ENCODE measurements around the gene TMEM163.
"Not testable (repeated sequence)": the region's sequence is repeated elsewhere in the genome, so short reads cannot be mapped to it uniquely, and the experiment has no call there.

TMEM163 gene

GRCh38 chr2:134670955-134671354 lies 47.8 kb downstream of the TMEM163 start:
- no peak for DNase-seq
- no peak for TF ChIP-seq GATA1 (IDR thresholded peaks at IDR 0.05; ENCODE audit: low read depth, low read length)
- TF ChIP-seq POLR2A (IDR thresholded peaks at IDR 0.05; ENCODE audit: low read length), result no peak

- DNase-seq, result no peak
- TF ChIP-seq GATA1 (IDR thresholded peaks at IDR 0.05; ENCODE audit: low read depth, low read length) (no peak), POLR2A (IDR thresholded peaks at IDR 0.05; ENCODE audit: low read length) (no peak)
Observed at GRCh38 chr2:134669731-134670669, 48.8 kb downstream of the TMEM163 start.

GRCh38 chr2:134668821-134669220 lies 50.0 kb downstream of the TMEM163 start:
- no peak for DNase-seq
- TF ChIP-seq GATA1 (IDR thresholded peaks at IDR 0.05; ENCODE audit: low read depth, low read length) (no peak), POLR2A (IDR thresholded peaks at IDR 0.05; ENCODE audit: low read length) (no peak)

GRCh38 chr2:134667541-134667940 lies 51.3 kb downstream of the TMEM163 start:
- DNase-seq, result no peak
- TF ChIP-seq POLR2A (IDR thresholded peaks at IDR 0.05; ENCODE audit: low read length), result no peak
- TF ChIP-seq GATA1 (IDR thresholded peaks at IDR 0.05; ENCODE audit: low read depth, low read length), result no peak

- DNase-seq, result no peak
- TF ChIP-seq POLR2A (IDR thresholded peaks at IDR 0.05; ENCODE audit: low read length) (no peak), GATA1 (IDR thresholded peaks at IDR 0.05; ENCODE audit: low read depth, low read length) (no peak)
Observed at GRCh38 chr2:134667081-134667480, 51.7 kb downstream of the TMEM163 start.

GRCh38 chr2:134665727-134666506 lies 52.9 kb downstream of the TMEM163 start:
- DNase-seq, result no peak
- no peak for TF ChIP-seq POLR2A (IDR thresholded peaks at IDR 0.05; ENCODE audit: low read length)

GRCh38 chr2:134663451-134664450 lies 55.0 kb downstream of the TMEM163 start:
- DNase-seq, result no peak
- TF ChIP-seq GATA1 (IDR thresholded peaks at IDR 0.05; ENCODE audit: low read depth, low read length), result no peak
- TF ChIP-seq POLR2A (IDR thresholded peaks at IDR 0.05; ENCODE audit: low read length), result no peak

- TF ChIP-seq POLR2A (IDR thresholded peaks at IDR 0.05; ENCODE audit: low read length) (no peak), GATA1 (IDR thresholded peaks at IDR 0.05; ENCODE audit: low read depth, low read length) (no peak)
Observed at GRCh38 chr2:134662751-134663150, 56.0 kb downstream of the TMEM163 start.

GRCh38 chr2:134660626-134661402 lies 58.0 kb downstream of the TMEM163 start:
- no peak for DNase-seq
- TF ChIP-seq POLR2A (IDR thresholded peaks at IDR 0.05; ENCODE audit: low read length) (no peak), GATA1 (IDR thresholded peaks at IDR 0.05; ENCODE audit: low read depth, low read length) (no peak)

More at GRCh38 chr2:134662751-134663150, 56.0 kb downstream of the TMEM163 start:
- no peak for DNase-seq

- no peak for DNase-seq
- TF ChIP-seq POLR2A (IDR thresholded peaks at IDR 0.05; ENCODE audit: low read length) (no peak), GATA1 (IDR thresholded peaks at IDR 0.05; ENCODE audit: low read depth, low read length) (no peak)
Observed at GRCh38 chr2:134659724-134660123, 59.1 kb downstream of the TMEM163 start.

- TF ChIP-seq GATA1 (IDR thresholded peaks at IDR 0.05; ENCODE audit: low read depth, low read length) (no peak), POLR2A (IDR thresholded peaks at IDR 0.05; ENCODE audit: low read length) (no peak)
- peak in 1 of 2 experiments; percentile 32 for DNase-seq
Observed at GRCh38 chr2:134657650-134658250, 61.0 kb downstream of the TMEM163 start.

- DNase-seq, result not testable (repeated sequence)
Observed at GRCh38 chr2:134656391-134656790, 62.4 kb downstream of the TMEM163 start.
